Thoracic aorta (tissue), 2 donors: ENCODE measurements around the gene VWDE. TPM values are rescaled to one million over a fixed set of nuclear protein-coding genes. Genes with fewer than 3 reads are reported as not detected.

Experiments used
- ATAC-seq: fragments of 150-250 bp; one replicate; pipeline ENCODE4 v1.8.0; 2017; ENCODE audit warnings: low read depth; ENCODE audit not compliant: insufficient number of reproducible peaks, low FRiP score
- DNase-seq: peaks from one replicate; pipeline ENCODE4 v3.0.0-alpha.2; 2020; ENCODE audit warnings: low spot score
- H3K27ac ChIP-seq, 2 donors: fragments of 200-600 bp; sonication (generic); 1 replicate in 1 of 2; 2 replicates in 1 of 2; pipeline ENCODE4 v1.5.1; 2016; ENCODE audit warnings: mild to moderate bottlenecking in 2 of 2, moderate library complexity in 2 of 2
- H3K27me3 ChIP-seq: fragments of 200-600 bp; sonication (generic); replicated peaks from 2 replicates; pipeline ENCODE4 v1.6.0; 2016; ENCODE audit warnings: mild to moderate bottlenecking; ENCODE audit not compliant: insufficient read depth
- H3K36me3 ChIP-seq: fragments of 200-600 bp; sonication (generic); one replicate; pipeline ENCODE4 v1.5.1; 2016
- H3K4me1 ChIP-seq, 2 donors: fragments of 200-600 bp; sonication (generic); 1 replicate in 1 of 2; 2 replicates in 1 of 2; pipeline versions ENCODE4 v1.5.1 to v1.6.0; 2016; ENCODE audit warnings: low read depth in 2 of 2, mild to moderate bottlenecking in 1 of 2; ENCODE audit not compliant: control insufficient read depth in 1 of 2
- H3K4me3 ChIP-seq: fragments of 200-600 bp; sonication (generic); 2 replicates; pipeline ENCODE4 v1.5.1; 2016; ENCODE audit warnings: mild to moderate bottlenecking
- H3K9me3 ChIP-seq: fragments of 200-600 bp; sonication (generic); 2 replicates; pipeline ENCODE4 v1.5.1; 2016
- CTCF ChIP-seq: fragments of 200-600 bp; sonication (generic); IDR thresholded peaks from one replicate; pipeline ENCODE4 v1.5.1; 2019; ENCODE audit warnings: antibody characterized with exemption
- total RNA-seq, 2 donors: library from RNA; depleted of rRNA; stranded (reverse); fragments of >200 nt; gene quantifications; one replicate each; pipeline versions ENCODE4 v1.1.0 to v1.2.3, GENCODE V29; 2016

VWDE gene
- total RNA-seq, 2 donors from 2014 or later: 0.14 TPM; not detected in 1

DNA sequence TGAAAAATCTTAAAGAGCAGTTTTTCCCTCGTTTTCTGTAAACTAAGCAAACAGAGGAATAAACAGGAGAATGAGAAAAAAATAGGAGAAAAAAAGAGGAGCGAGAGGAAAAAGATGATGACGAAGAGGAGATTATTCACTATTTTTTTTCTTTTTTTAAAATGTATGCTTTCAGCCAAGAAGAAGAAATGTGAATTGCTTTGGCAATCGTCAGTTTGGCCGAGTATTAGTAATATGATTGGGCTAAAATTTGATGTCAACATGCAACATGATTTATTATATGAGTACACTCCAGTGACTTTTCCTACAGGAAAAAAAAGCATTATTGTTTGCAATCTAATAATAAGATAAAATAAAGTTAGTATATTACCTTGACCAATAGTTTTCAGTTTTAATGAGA lies 26.3 kb downstream of the VWDE start:
- Histone ChIP-seq H3K4me3 (no peak overlapping the region), H3K27me3 (no peaks in the 10 kb centered on the region), H3K9me3 (no peaks in the 10 kb centered on the region), H3K27ac (no peak overlapping the region), H3K4me1 (no peaks in the 10 kb centered on the region), H3K36me3 (no peaks in the 10 kb centered on the region)
- no peak for TF ChIP-seq CTCF
- no peak for ATAC-seq
- no peak for DNase-seq

- Histone ChIP-seq H3K36me3 (no peaks in the 10 kb centered on the region), H3K9me3 (no peaks in the 10 kb centered on the region), H3K27ac (no peak overlapping the region), H3K27me3 (no peaks in the 10 kb centered on the region), H3K4me3 (no peak overlapping the region), H3K4me1 (no peaks in the 10 kb centered on the region)
- ATAC-seq (no peak), DNase-seq (no peak)
- TF ChIP-seq CTCF: no peak
These were observed 29.9 kb downstream of the VWDE start for GRCh38 chr7:12373580-12374263.

DNA sequence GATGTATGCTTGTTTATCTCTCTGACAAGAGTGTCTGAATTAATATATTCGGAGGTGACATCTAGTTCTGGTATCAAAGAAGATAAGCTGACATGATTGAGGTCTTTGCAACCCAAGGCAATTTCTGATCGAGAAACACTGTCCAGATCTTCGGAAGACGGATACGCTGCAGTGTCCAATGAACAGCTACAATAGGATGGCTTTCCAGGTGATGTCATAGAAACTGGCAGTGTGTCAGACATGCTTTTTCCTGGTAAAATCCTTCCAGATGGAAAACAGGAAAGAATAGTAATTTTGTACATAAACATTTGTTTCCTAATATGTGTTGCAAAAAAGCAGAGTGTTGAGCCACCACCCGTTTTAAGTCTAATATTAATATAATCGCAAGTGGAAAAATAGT lies 33.4 kb downstream of the VWDE start:
- ATAC-seq (no peak), DNase-seq (no peak)
- TF ChIP-seq CTCF: no peak
- H3K27me3 ChIP-seq: no peaks in the 10 kb centered on the region
- H3K9me3 ChIP-seq: no peaks in the 10 kb centered on the region
- H3K36me3 ChIP-seq: no peaks in the 10 kb centered on the region
- no peak overlapping the region for H3K27ac ChIP-seq
- H3K4me3 ChIP-seq: no peak overlapping the region
- H3K4me1 ChIP-seq: no peaks in the 10 kb centered on the region

GRCh38 chr7:12369756-12370155 lies 33.9 kb downstream of the VWDE start:
- ATAC-seq: no peak
- no peak for TF ChIP-seq CTCF
- Histone ChIP-seq H3K36me3 (no peaks in the 10 kb centered on the region), H3K4me1 (no peaks in the 10 kb centered on the region), H3K27me3 (no peaks in the 10 kb centered on the region), H3K9me3 (no peaks in the 10 kb centered on the region), H3K4me3 (no peak overlapping the region), H3K27ac (no peak overlapping the region)
- no peak for DNase-seq

DNA sequence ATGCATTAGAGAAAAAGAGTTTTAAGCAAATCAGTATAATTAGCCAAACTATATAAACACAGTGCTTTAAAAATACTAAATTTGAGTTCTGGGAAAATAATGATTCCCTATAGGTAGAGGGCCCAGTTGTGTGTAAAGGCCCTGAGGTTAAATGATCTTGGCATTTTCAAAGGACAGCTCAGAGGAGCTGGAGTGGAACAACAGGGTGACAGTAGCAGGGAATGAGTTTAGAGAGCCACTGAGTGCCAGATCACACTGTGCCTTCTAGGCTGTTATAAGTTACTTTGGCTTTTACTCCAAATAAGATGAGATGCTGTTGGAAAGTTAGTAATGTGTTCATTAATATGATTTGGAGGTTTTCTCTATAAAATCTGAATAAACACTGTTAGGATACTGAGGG lies 34.6 kb downstream of the VWDE start:
- Histone ChIP-seq H3K9me3 (no peaks in the 10 kb centered on the region), H3K36me3 (no peaks in the 10 kb centered on the region), H3K27ac (no peak overlapping the region), H3K27me3 (no peaks in the 10 kb centered on the region), H3K4me3 (no peak overlapping the region), H3K4me1 (no peaks in the 10 kb centered on the region)
- ATAC-seq (no peak), DNase-seq (no peak)
- TF ChIP-seq CTCF: no peak
